ENCODE data around the gene BTD.

DNA sequence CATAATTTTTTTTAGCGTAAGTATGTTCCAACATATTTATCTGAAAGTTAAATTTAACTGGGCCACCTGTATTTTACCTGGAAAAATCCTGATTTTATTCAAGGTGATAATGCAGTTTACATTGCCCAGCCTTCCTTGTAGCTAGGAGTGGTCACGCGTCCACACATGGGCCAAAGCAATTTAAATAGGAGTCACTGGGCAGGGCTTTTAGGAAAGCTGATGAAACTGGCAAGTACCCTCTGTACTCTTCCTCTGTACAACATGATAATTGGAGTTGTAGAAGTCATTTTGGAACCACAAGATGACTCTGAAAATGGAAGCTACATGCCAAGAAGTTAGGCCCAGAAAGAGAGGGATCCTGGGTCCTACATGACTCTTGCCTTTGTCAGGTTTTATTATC lies 9.5 kb downstream of the BTD start:
- TF ChIP-seq CTCF (conservative IDR thresholded peaks at IDR 0.05; ENCODE audit: low read depth in 2 of 2) (no peak), EZH2phosphoT487 (IDR thresholded peaks at IDR 0.05; ENCODE audit: unreplicated experiment) (no peak), JUNB (IDR thresholded peaks at IDR 0.05; ENCODE audit: unreplicated experiment) (no peak), NANOG (IDR thresholded peaks at IDR 0.05; ENCODE audit: borderline replicate concordance) (no peak), ZNF114 (CRISPR knock-in tag; IDR thresholded peaks at IDR 0.05) (no peak)
